ENCODE data around the gene SLC7A7.

DNA sequence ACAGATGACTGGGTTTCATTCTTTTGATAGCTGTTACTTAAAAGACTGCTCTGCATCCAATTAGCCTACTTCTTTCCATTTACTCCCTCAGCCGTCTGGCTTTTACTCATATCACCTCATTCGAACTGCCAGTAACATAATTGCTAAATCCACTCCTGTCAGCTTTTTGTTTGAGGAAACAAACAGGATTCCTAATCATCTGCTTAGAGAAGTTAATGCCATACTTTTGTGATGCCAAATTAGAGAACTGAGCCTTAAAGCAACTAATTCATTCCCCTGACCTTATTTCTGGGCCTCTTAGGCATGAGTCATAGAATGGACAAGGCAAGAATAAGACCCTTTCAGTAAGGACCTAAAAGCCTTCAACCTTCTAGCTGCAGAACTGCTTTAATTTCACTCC is 45.9 kb downstream of the SLC7A7 start:
- TF ChIP-seq CTCF (IDR thresholded peaks at IDR 0.05) (no peak), POLR2A (IDR thresholded peaks at IDR 0.05) (no peak), POLR2AphosphoS5 (IDR thresholded peaks at IDR 0.05; ENCODE audit: insufficient read depth in 1 of 2, low read depth in 1 of 2) (no peak)
